ENCODE data around the gene EOLA1.
"Not testable (repeated sequence)": the region's sequence is repeated elsewhere in the genome, so short reads cannot be mapped to it uniquely, and the experiment has no call there.

Gene EOLA1

DNA sequence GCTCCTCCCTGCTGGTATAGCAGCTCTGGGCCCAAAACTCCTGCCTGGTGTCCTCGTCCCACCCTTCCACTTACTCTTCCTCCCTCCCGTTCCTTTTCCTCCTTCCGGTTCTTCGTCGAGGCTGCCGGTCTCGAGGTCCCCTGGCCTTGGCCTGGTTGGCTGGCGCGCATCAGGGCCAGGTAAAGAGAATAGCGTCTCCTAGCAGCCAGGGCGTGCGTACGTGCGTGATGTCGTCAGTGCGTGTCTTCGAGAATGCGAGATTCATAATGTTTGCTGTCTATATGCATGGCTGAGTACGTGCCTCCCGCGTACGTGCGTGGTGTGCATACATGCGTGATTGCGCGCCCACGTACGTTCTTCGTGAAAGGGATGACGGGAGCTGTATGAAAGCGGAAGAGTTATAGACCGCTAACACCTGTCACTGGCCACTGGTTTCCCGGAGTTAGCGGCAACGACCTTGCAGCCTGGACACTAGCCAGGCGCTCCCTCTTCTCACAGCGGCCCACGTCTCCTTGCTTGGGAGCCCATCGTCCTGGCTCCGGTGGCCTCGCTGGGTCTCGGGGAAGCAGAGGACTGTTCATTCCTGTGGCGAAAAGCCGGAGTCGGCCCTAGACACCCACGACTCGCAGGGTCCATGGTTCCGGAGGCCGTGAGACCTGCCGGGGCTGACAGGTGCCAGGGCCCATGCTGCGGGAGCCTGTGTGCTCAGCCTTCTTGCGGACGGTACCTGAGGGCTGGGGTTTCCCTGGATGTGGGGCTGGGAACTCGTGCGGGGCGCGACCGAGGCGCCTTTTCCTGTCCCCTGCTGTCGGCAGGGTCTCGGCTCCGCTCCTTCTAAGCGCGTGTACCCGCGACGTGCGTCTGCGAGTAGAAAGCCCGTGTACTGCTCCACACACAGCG is at the start of gene EOLA1:
Gene EOLA1, plus strand, starts transcription at position 392 of the 900 bp plus-strand sequence. CDS start 4,619 bp downstream, outside the sequence.
- peak; percentile 96 for DNase-seq (ENCODE audit: low spot score)
- FAIRE-seq: peak; percentile 95

DNA sequence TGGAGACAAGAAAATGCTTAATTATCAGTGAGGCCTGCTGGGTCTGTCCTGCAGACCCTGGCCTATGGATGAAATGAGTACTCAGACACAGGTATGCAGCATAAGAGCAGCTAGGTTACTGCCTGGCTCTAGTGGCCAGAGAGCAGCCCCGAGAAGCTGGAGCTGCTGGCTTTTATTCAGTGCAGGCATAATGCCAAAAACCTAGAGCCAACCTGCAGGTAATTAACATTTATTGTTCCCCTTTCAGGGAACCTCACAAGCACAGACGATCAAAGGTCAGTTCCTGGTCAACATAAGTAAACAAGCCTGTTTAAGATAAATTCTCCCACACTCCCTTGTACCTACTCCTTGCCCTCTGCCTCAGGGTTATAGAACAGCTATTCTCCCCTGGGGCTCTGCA is 49.0 kb upstream of the EOLA1 start:
- no peak for FAIRE-seq
- no peak for DNase-seq (ENCODE audit: low spot score)

DNA sequence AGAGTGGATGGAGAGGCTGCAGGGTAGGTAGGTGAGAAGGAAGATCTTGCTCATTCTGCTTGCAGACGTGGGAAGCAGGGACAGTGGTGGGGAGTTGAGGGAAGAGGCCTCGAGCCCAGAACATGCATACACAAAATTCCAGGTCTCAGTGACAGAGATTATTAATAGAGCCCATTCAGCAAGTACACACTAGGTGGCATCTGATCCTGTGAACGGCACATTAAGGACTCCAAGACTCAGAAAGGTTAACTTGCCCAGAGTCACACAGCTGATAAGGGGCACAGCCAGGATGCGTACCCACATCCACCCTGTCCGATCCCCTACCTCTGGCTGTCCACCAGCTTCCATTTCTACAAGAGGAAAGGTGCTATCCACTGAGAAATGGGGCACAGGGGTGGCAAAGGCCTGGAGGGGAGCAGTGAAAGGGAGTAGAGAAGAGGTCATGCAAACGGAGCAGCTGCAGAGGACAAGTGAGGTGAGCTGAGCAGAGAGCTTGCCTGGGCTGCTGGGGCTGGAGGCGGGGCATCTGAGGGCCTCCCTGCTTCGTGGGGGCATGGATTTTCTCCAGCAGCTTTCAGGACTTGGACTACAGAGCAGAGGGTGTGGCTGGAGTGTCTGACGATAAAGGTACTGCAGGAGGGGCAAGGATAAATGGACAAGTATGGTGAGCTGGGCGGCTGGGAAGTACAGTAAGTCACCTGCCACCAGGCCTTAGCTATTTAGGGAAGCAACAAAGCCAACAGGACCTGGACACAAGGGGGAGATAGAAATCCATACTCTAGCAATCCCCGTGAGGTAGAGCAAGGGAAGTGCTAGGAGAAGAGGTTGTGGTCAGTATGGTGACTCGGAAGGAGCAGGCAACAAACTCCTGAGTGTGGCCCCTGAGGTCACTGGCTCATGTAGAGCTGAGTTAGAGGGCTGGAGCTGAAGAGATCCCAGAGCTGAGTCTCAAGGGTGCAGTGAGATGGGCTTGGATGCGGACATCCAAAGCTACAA is 46.9 kb upstream of the EOLA1 start:
- FAIRE-seq (peak; percentile 65), DNase-seq (ENCODE audit: low spot score) (peak; percentile 56)

DNA sequence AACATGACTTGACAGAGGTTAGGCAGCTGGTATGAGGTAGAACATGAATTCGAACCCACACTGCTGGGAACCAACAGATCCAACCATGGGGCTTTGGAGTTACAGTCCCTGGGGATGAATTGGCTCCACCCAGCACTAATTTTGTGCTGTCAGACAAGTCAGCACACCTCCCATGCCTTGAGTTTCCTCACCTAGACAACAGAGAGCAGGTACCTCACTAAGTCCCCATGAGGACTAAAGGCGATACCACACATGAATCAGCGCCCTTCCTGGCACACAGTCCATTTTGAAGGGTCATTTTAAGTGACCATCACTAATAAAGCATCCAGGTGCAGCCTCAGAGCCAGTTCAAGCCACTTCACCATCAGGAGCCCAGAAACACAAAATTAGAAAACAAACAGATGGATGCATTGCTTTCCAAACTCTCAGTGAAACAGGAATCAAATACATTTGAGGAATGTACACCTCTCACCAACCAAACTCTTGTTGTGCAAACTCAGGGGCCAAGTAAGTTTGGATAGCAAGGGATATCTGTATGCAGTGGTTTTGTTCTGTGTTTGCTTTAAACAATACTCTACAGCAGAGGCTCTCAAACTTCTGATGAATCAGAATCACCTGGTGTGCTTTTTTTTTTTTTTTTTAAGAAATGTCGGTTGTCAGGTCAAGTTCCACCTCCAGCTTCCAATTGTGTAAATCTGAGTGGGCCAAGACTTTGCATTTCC is 45.8 kb upstream of the EOLA1 start:
- FAIRE-seq: no peak
- DNase-seq (ENCODE audit: low spot score): no peak

DNA sequence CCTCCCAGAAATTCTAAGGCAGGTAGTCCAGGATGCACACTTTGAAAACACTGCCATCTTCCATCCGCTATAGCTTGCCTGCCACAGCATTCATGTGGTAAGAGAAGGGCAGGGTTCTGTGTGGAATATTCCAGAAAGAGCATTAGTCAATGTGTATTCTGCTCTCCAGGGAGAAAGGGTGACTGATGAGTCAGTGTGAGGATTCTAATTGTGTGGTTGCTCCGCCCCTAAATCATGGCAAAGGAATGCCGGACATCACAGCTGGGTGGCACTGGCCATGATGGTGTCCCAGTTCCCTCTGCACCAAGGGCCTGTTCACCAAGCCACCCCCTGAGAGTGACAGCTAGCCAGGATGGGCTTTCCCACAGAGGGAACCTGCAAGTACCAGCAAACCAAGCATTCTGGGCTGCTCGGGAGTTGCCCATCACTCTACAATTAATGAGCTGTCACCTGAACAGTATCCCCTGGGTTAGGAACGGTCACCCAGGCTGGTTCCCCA is 45.2 kb upstream of the EOLA1 start:
- DNase-seq (ENCODE audit: low spot score) (peak; percentile 93), FAIRE-seq (peak; percentile 98)

DNA sequence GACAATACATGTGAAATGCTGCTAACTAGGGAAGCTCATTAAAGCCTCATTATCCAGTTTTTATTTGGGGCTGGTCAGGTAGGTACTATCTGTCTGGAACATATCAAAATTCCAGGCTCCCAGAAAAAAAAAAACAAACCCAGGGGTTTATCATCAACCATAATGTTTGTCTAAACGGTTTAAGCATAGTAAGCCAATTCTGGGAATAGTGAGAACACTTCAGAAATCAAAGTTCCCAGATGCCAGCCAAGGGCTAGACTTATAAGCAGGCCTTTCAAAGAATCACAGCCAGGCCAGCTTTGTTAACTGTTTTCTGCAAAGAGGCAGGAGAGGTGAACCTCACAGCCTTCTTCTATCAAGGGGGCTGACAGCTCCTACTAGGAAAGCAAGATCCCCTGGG is 43.8 kb upstream of the EOLA1 start:
- DNase-seq (ENCODE audit: low spot score) (no peak), FAIRE-seq (no peak)

DNA sequence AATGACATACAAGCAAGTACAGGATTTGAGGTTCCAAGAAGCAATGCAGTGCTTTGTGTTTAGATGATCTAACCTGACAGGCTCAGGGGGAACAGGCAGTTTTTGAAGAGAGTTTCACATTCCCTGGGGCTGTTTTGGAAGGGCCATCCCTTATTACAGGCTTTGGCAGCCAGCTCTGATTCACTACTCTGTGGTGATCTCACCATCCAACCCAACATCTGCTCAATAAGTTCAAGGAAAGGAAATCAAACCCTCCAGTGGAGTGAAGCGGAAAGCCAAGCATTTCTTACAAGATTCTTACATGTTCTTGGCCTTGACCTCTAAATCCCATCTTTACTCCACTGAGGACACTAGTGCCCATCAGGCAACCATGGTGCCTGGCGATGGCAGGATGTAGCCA is 43.2 kb upstream of the EOLA1 start:
- FAIRE-seq (peak; percentile 71), DNase-seq (ENCODE audit: low spot score) (peak; percentile 41)

DNA sequence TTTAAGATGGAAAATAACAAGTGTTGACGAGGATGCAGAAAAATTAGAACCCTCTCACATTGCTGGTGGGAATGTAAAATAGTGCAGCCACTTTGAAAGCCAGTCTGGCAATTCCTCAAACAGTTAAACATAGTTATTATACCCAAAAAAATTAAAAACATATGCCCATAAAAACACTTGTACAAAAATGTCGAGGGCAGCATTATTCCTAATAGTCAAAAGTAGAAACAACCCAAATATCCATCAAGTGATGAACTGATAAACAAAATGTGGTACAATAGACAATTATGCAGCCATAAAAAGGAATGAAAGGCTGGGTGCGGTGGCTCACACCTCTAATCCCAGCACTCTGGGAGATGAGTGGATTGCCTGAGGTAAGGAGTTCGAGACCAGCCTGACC is 42.0 kb upstream of the EOLA1 start:
- no peak for FAIRE-seq

DNA sequence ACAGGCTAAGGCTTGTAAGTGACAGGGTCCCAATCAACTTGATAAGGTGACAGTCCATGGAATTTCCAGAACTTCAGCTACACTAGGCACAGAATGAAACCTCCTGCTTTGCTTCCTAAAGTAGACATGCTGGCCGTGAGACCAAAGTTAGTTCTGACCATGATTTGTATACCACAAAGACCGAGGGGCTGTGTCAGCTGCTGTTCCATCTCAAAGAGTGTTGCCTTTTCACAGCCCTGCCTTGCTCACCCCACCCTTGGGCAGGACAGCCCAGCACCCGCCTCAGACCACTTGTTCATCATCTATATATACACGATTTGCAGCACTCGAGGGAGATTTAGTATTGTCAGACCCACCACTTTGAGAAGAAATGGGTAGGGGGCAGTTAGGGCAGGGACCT is 41.0 kb upstream of the EOLA1 start:
- no peak for DNase-seq (ENCODE audit: low spot score)
- no peak for FAIRE-seq

More for the DNA sequence above, 42.0 kb upstream of the EOLA1 start:
- no peak for DNase-seq (ENCODE audit: low spot score)

DNA sequence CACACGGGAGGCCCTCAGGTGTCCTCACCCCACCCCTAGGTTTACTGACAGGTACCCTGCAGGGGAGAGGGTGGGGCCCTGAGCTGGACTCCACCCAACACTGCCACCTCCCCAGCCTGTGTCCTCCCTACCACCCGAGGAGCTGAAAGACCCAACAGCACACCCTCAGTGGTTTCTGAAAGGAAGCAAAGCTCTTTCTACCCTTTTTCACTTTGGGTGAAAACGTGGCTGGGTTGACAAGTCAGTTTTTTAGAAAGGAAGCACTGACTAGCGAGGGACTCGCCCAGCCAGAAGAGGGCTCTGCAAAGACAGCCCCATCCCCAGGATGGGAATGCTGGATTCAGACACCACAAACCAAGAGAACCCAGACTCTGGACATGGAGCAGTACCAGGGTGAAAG is 37.9 kb upstream of the EOLA1 start:
- DNase-seq (ENCODE audit: low spot score); FAIRE-seq: not testable (repeated sequence)

DNA sequence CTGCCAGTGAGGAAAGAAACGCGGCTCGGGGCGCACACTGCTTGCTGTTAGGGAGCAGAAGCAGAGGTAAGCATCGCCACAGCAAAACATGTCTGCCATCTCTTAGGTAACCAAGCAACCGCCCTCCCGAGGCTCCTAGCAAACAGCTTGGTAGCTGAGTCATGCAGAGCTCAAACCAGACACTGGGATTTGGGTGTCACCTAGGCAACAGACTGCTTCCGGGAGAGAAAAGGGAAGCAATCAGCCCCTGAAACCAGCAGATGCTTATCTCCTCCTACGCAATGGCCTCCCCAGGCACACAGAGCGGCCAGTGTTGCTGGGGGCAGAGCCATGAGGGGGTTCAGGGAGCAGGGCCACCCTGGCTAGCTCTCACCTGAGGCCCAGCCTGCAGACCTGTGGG is 37.4 kb upstream of the EOLA1 start:
- DNase-seq (ENCODE audit: low spot score) (peak; percentile 64), FAIRE-seq (peak; percentile 65)

DNA sequence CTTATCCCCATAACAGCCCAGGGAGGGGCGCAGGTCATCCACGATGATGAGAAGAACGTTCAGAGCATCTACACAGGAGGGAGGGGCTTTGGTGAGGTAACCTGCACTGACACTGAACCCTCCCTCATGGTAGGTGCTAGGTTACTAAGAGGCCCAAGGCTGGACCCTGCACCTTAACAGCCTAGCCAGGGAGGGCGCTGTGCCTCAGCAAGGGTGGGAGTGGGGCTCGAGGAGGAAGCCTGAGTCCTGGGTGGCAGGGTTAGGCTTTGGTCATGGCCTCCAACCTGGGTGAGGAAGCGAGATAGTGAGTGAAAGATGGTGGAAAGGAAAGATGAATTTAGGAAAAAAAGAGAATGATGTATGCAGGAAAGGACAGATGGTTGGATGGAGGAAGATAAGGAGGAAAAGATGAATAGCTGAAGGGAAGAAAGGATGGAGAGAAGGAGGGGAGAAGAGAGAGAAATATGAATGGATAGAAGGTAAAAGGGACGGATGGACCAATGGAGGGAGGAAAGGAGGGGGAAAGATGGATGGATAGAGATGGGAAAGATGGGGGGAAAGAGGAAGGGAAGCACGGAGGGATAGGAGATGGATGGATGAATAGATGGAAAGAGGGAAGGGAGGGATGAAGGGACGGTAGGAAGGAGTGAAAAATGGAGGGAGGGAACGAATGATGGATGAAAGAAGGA is 36.4 kb upstream of the EOLA1 start:
- FAIRE-seq: no peak
- DNase-seq (ENCODE audit: low spot score): peak; percentile 17

DNA sequence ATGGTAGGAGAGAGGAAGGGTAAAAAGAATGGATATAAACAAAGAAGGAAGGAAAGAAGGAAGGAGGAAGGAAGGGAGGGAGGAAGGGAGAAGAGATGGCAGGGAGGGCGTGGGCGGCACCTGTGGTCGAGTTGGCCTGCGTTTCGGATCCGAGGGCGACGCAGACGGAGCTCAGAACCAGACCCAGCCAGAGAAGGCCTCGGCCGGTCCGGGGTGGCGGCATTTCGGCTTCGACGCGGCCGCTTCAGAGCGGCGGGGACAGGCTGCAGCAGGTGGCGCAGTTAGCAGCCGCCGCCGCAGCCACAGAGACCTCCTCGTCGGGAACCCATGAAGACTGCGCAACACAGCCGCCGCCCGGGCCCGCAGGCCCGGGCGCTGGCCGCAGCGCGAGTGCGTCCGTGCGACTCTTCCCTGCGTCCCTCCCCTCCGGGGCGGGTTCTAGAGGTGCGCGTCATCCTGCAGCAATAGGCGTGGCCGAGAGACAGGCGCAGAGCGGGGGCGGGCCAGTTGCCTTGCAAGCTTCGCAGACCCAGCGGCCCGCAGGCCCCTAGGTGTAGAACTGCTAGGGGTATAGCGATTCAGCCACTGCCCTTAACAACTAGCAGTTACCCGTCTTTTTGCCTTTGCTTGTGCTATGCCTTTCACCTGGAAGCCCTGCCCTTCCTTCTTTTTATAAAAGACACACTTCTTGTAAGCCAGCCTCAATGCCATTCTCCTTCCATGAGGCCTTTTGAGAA is 35.7 kb upstream of the EOLA1 start, which contains the start of gene IDS:
Gene IDS, minus strand, starts transcription at position 392 of the 737 bp plus-strand sequence. Its CDS starts 169 bp downstream, at position 223.
- peak; percentile 72 for DNase-seq (ENCODE audit: low spot score)
- no peak for FAIRE-seq

DNA sequence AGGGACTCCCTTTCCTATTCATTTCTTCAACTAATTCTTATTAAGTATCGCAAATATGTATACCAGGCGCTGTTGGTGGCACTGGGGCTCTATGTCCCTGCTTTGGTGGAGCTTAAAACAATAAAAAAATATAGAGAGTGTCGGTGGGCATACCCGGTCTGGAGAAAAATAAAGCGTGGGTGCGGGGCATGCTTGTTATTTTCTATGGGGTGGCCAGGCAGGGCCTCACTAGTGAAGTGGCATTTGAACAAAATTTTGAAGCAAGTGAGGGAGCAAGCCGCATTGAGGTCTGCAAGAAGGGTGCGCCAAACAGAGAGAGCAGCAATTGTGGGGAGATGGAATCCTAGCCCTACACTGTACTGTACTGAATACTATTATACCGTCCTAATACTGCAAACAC is 35.1 kb upstream of the EOLA1 start:
- no peak for FAIRE-seq
- DNase-seq (ENCODE audit: low spot score): no peak

DNA sequence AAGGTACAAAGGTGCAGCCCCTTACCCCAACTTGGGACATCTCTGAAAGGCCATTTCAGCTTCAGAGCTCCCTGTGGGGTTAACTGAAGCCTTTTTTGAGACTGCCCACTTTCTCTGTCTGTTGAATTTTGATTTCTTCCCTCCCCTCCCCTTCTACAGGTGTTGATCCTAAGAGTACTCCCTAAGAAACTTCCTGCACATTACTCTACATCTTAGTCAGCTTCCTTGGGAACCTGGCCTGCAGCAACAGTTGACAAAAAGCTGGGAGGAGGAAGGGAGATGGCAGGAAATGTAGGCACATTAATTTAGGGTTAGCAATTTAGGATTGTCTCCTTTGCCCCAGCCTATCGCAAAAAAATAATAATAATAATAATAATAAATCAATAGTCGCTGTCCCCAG is 34.5 kb upstream of the EOLA1 start:
- FAIRE-seq (no peak), DNase-seq (ENCODE audit: low spot score) (no peak)

DNA sequence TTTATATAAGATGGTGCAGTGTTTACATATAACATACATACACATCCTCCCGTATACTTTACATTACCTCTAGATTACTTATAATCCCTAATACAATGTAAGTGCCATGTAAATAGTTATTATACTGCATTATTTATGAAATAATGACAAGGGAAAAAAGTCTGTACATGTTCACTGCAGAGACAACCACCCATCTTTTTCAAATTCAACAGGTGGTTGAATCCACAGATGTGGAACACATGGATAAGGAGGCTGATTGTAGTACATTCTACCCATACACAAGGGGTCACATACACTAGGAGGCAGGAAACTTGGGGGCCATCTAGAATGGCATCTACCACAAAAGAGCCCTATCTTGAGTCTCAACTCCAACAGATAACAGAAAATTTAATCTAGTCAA is 32.3 kb upstream of the EOLA1 start:
- no peak for FAIRE-seq
- DNase-seq (ENCODE audit: low spot score): no peak

DNA sequence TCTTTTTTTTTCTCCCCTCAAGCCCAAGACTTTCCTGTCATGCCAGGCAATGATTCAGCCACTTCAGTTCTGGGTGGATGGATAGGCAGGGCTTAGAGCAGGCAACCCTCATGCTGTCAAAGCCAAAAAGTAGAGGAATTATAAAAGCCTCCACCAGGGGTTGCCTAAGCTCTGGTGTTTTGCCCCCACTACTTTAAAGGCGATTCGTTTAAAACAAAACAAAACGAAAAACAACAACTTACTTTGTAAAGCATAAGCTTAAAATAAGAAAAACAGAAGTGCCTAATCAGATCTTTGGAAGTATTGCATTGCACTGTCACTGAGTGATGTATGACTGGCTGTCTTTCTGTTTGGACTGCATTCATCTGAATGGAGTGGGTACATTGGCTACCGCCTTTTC is 30.4 kb upstream of the EOLA1 start:
- no peak for DNase-seq (ENCODE audit: low spot score)
- FAIRE-seq: no peak

DNA sequence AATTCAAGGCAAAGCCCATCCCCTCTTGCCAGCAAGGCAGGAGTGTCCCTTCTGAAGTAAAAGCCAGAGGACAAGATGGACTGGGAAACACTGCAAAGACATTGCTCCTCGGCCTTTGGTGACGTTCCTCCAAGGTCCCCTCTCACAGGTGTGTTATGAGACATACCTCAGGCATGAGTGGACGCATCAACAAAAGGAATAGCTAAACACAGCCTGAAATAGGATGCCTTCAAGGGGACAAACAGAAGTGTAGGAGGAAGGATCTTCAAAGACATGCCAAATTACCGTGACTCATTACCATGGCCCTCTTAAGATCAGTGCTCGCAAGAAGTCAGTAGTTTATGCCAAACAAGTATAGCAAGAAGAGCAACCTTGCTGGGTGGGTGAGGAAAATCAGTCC is 29.7 kb upstream of the EOLA1 start:
- no peak for FAIRE-seq
- DNase-seq (ENCODE audit: low spot score): no peak

DNA sequence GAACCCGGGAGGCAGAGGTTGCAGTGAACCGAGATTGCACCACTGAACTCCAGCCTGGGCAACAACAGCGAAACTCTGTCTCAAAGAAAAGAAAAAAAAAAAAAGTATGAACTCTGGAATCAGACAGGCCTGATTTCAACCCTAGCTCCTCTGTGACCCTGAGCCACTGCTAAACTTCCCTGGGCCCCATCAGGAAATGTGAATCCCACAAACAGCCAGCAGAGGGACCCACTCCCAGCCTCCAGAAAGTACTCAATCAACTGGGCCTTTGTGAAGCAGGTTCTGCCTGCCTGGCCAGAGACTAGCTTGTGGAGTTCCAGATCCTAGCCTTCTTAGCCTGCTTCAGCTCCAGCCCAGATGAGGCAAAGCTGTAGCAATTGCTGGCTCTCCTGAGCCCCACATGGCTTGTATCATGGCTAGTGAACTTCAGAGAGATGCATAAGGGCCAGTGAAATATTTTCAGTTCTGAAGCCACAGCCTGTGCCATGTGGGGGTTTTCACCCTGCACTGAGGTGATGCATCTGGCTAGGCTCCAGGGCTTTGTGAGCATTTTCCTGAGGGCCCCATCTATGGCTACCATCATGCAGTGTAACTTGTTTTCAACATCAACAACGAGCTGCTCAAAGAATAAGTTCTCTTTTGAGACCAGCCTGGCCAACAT is 28.5 kb upstream of the EOLA1 start:
- no peak for FAIRE-seq
- DNase-seq (ENCODE audit: low spot score): peak; percentile 27
